Measurements from ENCODE around the gene SYT1.

SYT1 gene

DNA sequence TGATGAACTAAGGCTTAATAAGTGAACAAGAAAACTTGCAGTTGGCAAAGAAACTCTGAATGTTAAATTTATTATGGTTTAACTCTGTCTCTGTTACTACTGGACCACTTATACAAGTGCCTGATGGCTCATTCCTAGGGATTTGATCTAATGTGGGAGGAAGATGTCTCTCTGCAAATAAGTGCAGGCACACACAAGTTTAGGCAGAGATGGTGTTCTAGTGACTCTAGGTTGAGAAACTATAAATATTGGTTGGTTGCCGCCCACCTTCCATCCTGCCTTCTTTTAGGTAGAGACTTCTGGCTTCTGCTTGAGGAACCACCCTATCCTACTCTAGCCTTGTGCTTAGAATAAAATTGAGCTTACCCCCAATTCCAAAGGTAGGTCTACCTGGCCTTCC, 570.0 kb downstream of the SYT1 start:
- no peak for DNase-seq

GRCh38 chr12:79435742-79436141, 571.2 kb downstream of the SYT1 start:
- DNase-seq = no peak

DNA sequence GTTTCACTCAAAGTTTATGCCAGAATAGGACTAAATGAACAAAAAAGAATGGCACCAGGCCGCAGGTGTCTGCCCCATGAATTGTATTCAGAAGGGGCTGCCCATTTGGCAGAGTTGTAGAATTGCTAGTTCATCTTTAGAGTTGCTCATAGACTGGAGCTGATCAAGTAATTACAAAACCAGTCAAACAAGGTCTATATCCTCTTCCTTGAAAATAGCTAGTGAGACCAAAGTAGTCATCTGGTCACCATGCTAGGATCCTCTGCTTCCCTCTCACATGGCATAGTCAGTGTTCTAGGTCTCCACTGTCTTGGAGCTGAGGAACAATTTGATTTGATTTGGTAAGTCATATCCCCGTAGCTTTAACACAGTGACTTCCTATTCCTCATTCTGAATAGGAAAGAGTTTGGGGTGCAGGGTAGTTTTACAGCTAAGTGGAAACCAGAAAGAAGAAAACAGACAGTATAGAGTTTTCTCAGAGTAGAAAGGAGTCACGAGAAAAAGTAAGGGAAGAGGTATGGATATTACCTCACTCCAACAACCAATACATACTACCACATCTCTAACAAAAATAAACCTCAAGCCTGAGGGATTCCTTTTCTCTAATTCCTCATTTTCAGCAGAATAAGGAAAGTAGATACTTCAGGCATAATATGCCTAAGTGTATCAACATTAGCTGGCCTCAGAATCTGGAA, 574.1 kb downstream of the SYT1 start:
- DNase-seq = no peak

- no peak for DNase-seq
These were observed 574.7 kb downstream of the SYT1 start for GRCh38 chr12:79439175-79439825.

- no peak for DNase-seq
These were observed 577.0 kb downstream of the SYT1 start for GRCh38 chr12:79441534-79441933.

GRCh38 chr12:79442396-79442795, 577.8 kb downstream of the SYT1 start:
- no peak for DNase-seq

- no peak for DNase-seq
These were observed 579.5 kb downstream of the SYT1 start for GRCh38 chr12:79444089-79444488.

DNA sequence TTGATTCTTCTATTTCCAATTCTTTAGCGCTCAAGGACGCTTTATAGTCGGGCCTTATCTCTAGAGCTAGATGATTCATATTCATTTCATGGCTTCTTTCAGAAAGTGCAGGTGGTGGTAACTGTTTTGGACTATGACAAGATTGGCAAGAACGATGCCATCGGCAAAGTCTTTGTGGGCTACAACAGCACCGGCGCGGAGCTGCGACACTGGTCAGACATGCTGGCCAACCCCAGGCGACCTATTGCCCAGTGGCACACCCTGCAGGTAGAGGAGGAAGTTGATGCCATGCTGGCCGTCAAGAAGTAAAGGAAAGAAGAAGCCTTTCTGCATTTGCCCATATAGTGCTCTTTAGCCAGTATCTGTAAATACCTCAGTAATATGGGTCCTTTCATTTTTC, 584.2 kb downstream of the SYT1 start:
- DNase-seq = peak in 1 of 56 donors; percentile 4

DNA sequence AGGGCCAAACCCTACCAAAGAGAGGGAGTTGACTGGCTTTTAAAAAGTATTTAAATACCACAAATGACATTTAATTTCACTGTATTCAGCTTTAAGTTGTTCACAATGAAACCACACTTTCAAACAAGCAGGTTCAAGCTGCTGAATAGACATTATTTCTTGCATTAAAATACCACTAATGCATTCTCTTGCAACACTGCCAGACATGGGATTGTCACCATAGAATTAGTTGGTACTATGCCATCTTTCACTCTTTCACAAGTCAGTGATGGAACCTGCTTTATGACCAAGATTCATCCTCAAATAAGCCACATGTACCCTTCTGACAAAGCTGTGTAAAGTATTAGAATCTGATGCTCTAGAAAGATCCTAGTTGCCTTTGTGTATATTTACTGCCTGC, 586.8 kb downstream of the SYT1 start:
- DNase-seq = no peak

DNA sequence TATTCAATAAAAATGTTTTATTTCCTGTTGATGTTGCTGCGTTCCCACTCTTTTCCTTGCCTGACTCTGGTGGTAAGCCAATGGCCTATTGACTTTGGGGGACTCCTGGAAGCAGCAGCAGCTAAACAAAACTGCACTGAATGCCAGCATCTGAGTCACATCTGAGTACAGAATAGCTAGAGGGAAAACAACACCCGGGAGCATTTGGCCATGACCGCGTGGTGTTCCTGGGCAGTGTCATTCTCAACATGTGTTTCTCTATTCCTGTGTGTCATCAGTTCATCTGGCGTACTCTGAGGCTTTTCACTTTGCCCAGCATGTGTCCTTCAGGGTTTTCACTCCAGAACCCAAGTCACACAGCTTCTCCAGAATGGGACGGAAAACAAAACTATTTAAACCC, 587.4 kb downstream of the SYT1 start:
- peak in 10 of 56 donors; percentile 2 to 32 (median 8) for DNase-seq

GRCh38 chr12:79452906-79453305, 588.3 kb downstream of the SYT1 start:
- DNase-seq = no peak

DNA sequence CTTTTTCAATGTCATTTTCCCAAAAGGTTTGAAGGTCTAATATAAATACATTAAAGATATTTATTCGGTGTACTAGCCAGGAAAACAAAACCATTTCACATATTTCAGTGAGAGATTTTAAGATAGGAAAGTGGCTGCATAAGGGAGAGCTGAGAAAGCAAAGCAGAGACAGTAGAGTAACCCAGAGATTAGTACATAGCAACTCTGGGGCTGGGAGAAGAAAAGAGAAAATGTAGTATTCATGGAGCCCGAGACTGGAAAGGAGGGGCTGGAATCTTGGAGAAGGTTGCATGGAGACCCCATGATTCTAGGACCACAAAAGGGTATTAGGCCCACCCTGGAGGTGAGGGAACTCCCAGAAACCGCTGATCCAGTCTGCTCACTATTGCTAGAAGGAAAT, 589.2 kb downstream of the SYT1 start:
- no peak for DNase-seq

DNA sequence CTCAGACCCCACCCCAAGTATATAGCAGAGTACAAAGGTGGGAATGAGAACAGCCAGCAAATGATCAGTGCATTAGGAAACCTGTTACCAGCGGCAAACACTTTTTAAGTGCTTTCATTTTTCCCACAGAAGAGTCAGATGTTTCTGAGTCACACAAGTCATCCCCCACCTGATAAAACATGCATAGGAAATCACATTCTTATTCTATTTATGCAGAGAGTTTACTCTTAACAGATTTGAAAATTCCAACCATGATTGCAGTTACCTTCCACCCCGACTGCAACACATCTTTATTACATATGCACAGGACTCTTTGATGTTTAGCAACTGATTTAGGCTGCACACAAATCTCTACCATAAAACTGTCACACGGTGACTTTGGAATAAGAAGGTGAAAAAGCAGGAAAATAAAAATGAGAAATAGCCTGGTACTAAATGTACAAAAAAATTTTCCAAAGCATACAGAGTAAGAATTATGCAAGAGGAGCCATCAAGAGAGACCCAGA, 589.8 kb downstream of the SYT1 start:
- DNase-seq = peak in 2 of 56 donors; percentile 2 to 3

GRCh38 chr12:79455286-79455685, 590.7 kb downstream of the SYT1 start:
- no peak for DNase-seq

DNA sequence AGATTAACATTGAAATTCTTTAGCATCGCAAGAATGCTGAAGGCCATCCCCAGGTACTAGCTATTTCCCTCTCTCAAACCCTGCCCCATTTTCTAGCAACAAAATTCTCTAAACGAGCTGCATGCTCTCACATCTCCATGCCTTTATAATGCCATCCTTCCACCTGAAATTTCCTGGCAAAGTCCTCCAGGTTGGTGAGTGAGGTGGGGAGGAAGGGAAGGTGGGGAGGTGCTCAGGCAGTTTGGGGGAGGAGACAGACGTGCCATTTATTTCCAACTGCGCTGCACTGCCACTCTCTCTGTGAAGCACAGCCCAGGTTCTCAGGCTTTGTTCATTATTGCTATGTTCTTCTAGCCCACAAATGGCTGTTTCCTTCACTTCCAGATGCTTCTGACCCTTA, 617.7 kb downstream of the SYT1 start:
- DNase-seq = peak in 1 of 56 donors; percentile 1

DNA sequence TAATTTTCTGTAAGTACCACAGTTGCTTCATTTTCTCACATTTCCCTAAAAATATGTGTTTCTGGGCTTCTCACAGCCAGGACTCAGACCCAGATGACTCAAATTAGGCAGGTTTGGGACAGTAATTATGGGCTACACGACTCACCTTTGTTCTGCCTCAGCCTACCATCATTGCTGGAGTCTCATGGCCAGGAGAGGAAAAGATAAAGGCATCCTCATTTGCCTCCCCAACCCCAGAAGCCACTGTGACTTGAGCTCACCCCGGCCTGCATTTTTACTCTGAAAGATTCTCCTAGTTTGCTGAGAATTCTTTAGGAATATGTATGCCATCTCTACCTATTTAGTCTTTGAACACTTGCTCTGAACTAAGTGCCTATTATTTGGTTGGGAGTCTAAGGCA, 618.3 kb downstream of the SYT1 start:
- DNase-seq = no peak

- DNase-seq = no peak
These were observed 621.6 kb downstream of the SYT1 start for GRCh38 chr12:79486154-79486553.

DNA sequence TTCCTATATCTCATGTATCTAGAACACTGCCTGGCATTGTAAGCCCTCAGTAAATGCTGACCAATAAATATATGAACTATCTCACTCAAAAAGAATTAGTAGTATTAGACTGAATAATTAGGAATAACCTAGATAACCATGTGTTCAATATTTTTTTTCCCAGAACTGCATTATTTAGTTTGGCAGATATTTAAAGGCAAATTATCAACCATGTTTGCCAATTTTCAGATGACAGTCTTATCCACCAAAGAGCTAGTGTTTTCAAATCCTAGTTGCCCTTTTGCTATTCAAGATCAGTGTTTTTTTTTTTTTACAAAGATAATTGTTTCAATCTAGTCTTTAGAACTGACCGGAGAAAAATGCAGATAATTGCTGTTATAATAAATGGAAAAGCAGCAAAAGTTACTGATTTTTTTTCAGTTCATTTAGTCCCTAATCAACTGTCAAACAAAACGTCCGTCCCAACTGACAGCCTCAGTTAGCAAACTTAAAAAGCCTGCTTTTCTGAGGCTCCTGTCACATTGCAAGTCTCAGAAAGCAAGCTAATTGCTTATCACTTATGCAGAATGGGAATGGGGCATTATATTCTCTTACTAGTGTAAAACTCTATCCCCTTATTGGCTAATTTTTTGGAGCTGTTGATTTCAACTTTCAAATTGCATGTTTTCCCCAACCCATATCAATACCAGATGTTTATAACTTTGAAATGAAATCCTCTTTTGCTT, 623.0 kb downstream of the SYT1 start:
- DNase-seq = no peak
